MM.1S (cell line): ENCODE data around the gene KCNQ5.

Source experiments
- DNase-seq: peaks from one replicate; pipeline ENCODE4 v3.0.0-alpha.2; 2015
- H2AFZ ChIP-seq: fragments of 300-600 bp; sonication (generic); 2 replicates; pipeline ENCODE4 v1.6.0; 2016; ENCODE audit warnings: antibody characterized with exemption, low read length
- H3F3A ChIP-seq: fragments of 300-600 bp; sonication (generic); 2 replicates; pipeline ENCODE4 v1.6.1; 2016; ENCODE audit warnings: mild to moderate bottlenecking, antibody characterized with exemption, low read length, moderate library complexity, mixed read lengths; ENCODE audit not compliant: insufficient read depth
- H3K27ac ChIP-seq: fragments of 300-600 bp; sonication (generic); 2 replicates; pipeline ENCODE4 v1.5.1; 2016; ENCODE audit warnings: mild to moderate bottlenecking, low read length
- H3K27me3 ChIP-seq: fragments of 300-600 bp; sonication (generic); replicated peaks from 2 replicates; pipeline ENCODE4 v1.6.0; 2016; ENCODE audit warnings: low read length; ENCODE audit not compliant: insufficient read depth
- H3K36me3 ChIP-seq: fragments of 300-600 bp; sonication (generic); replicated peaks from 2 replicates; pipeline ENCODE4 v1.6.1; 2016; ENCODE audit warnings: mild to moderate bottlenecking, low read length, mixed read lengths; ENCODE audit not compliant: insufficient read depth
- H3K4me1 ChIP-seq: fragments of 300-600 bp; sonication (generic); 2 replicates; pipeline ENCODE4 v1.6.1; 2016; ENCODE audit warnings: low read length, mixed read lengths
- H3K4me2 ChIP-seq: fragments of 300-600 bp; sonication (generic); 2 replicates; pipeline ENCODE4 v1.6.0; 2016; ENCODE audit warnings: low read depth, low read length
- H3K4me3 ChIP-seq: fragments of 300-600 bp; sonication (generic); 2 replicates; pipeline ENCODE4 v1.5.1; 2016; ENCODE audit warnings: low read length, mixed read lengths
- H3K79me2 ChIP-seq: fragments of 300-600 bp; sonication (generic); 2 replicates; pipeline ENCODE4 v1.6.1; 2016; ENCODE audit warnings: mixed run types, low read length, mixed read lengths
- H3K9ac ChIP-seq: fragments of 300-600 bp; sonication (generic); 2 replicates; pipeline ENCODE4 v1.6.1; 2016; ENCODE audit warnings: low read length, mixed read lengths
- H3K9me2 ChIP-seq: fragments of 300-600 bp; sonication (generic); replicated peaks from 2 replicates; pipeline ENCODE4 v1.6.1; 2016; ENCODE audit warnings: mild to moderate bottlenecking, low read length, mixed read lengths; ENCODE audit not compliant: insufficient read depth
- H3K9me3 ChIP-seq: fragments of 300-600 bp; sonication (generic); replicated peaks from 2 replicates; pipeline ENCODE4 v1.6.1; 2016; ENCODE audit warnings: mild to moderate bottlenecking, low read length, mixed read lengths; ENCODE audit not compliant: insufficient read depth
- H4K20me1 ChIP-seq: fragments of 300-600 bp; sonication (generic); 2 replicates; pipeline ENCODE4 v1.6.1; 2016; ENCODE audit warnings: mild to moderate bottlenecking, low read length, moderate library complexity, mixed read lengths; ENCODE audit not compliant: insufficient read depth
- CTCF ChIP-seq: fragments of 300-600 bp; sonication (generic); IDR thresholded peaks from 2 replicates; pipeline ENCODE4 v1.5.1; 2016; ENCODE audit warnings: antibody characterized with exemption, low read length, mixed read lengths
- EZH2 ChIP-seq: fragments of 300-600 bp; sonication (generic); optimal IDR thresholded peaks from 2 replicates; pipeline ENCODE3; 2017; ENCODE audit warnings: low read depth, mild to moderate bottlenecking, antibody characterized with exemption, low read length, mixed read lengths
- EZH2phosphoT487 ChIP-seq: fragments of 300-600 bp; sonication (generic); IDR thresholded peaks from 2 replicates; pipeline ENCODE4 v1.6.1; 2018; ENCODE audit warnings: antibody characterized with exemption, low read length

KCNQ5 gene

GRCh38 chr6:72616406-72617015, 5.4 kb upstream of the KCNQ5 start:
- Histone ChIP-seq H2AFZ (peak overlapping the region; percentile 61; the same call in 1 of the 2 replicates), H3K27me3 (no peaks in the 10 kb centered on the region), H3K36me3 (no peaks in the 10 kb centered on the region), H3K9me2 (no peaks in the 10 kb centered on the region), H4K20me1 (no peaks in the 10 kb centered on the region), H3K4me3 (no peak overlapping the region), H3K79me2 (no peaks in the 10 kb centered on the region), H3F3A (peaks cover 27% of the 10 kb centered on the region), H3K27ac (no peak overlapping the region), H3K9ac (no peak overlapping the region), H3K4me1 (peaks cover 9% of the 10 kb centered on the region; the same call in 1 of the 2 replicates), H3K9me3 (no peaks in the 10 kb centered on the region), H3K4me2 (peak overlapping the region; percentile 41; the same call in 1 of the 2 replicates)
- DNase-seq, result peak; percentile 49
- peak; percentile 76 for TF ChIP-seq CTCF
- TF ChIP-seq EZH2phosphoT487, result no peak
- TF ChIP-seq EZH2, result no peak

GRCh38 chr6:72617721-72618120, 4.1 kb upstream of the KCNQ5 start:
- H3K4me1 ChIP-seq, result peaks cover 9% of the 10 kb centered on the region; the same call in 1 of the 2 replicates
- H3K27me3 ChIP-seq, result no peaks in the 10 kb centered on the region
- no peak overlapping the region for H3K27ac ChIP-seq
- peaks cover 28% of the 10 kb centered on the region for H3F3A ChIP-seq
- DNase-seq, result no peak
- no peaks in the 10 kb centered on the region for H3K9me3 ChIP-seq
- TF ChIP-seq CTCF (no peak), EZH2 (no peak), EZH2phosphoT487 (no peak)
- H4K20me1 ChIP-seq, result no peaks in the 10 kb centered on the region
- no peak overlapping the region for H3K4me3 ChIP-seq
- no peak overlapping the region for H3K4me2 ChIP-seq
- H3K9me2 ChIP-seq, result no peaks in the 10 kb centered on the region
- H2AFZ ChIP-seq, result no peak overlapping the region
- H3K9ac ChIP-seq, result no peak overlapping the region
- H3K79me2 ChIP-seq, result peaks cover 3% of the 10 kb centered on the region
- no peaks in the 10 kb centered on the region for H3K36me3 ChIP-seq

- Histone ChIP-seq H3K27ac (peak overlapping the region; percentile 30; the same call in 1 of the 2 replicates), H3K36me3 (no peaks in the 10 kb centered on the region), H4K20me1 (no peaks in the 10 kb centered on the region), H3K9ac (peak overlapping the region; percentile 90; the same call in 1 of the 2 replicates), H2AFZ (peak overlapping the region; percentile 95), H3K9me2 (no peaks in the 10 kb centered on the region), H3K4me3 (peak overlapping the region; percentile 92), H3K4me1 (peaks cover 13% of the 10 kb centered on the region; the same call in 1 of the 2 replicates), H3K27me3 (no peaks in the 10 kb centered on the region), H3K79me2 (peaks cover 26% of the 10 kb centered on the region), H3K4me2 (peak overlapping the region; percentile 98), H3F3A (peaks cover 28% of the 10 kb centered on the region), H3K9me3 (no peaks in the 10 kb centered on the region)
- DNase-seq, result peak; percentile 48
- no peak for TF ChIP-seq EZH2phosphoT487
- no peak for TF ChIP-seq EZH2
- no peak for TF ChIP-seq CTCF
These were observed 1.8 kb upstream of the KCNQ5 start for GRCh38 chr6:72619883-72620696.
